HG02973 (cell line): Measurements from ENCODE around the gene OVCA2.

Source experiments
- ATAC-seq: cut with Tn5 transposase; IDR thresholded peaks from one replicate; pipeline ENCODE4 v1.9.1; 2021; ENCODE audit warnings: moderate library complexity; ENCODE audit not compliant: unreplicated experiment

OVCA2 gene

DNA sequence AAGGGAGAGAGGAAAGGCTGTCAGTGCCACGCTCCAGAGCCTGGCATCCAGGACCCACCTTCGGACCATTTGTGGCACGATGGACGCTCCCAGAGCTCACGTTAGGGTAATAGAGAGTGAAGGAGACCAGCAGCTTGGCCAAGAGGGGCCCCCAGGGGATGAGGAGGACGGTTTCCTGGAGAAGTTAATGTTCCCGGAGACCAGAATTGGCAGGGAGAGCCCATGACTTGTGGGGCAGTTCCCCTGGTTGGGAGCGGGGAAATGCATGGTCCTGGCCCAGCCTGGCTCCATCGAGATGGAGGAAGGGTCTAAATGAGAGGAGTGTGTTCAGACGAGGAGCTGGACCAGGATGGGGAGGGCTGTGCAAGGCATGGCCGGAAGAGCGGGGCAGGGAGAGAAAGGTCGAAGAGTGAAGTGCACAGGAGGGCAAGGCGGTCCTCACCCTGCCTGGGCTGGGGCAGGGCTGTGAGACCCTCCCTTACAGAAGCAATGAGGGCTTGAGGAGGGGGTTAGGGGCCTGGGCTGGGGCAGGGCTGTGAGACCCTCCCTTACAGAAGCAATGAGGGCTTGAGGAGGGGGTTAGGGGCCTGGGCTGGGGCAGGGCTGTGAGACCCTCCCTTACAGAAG, 10.2 kb downstream of the OVCA2 start:
- ATAC-seq, result no peak

- no peak for ATAC-seq
Measured at GRCh38 chr17:2053380-2054261, 11.8 kb downstream of the OVCA2 start.

DNA sequence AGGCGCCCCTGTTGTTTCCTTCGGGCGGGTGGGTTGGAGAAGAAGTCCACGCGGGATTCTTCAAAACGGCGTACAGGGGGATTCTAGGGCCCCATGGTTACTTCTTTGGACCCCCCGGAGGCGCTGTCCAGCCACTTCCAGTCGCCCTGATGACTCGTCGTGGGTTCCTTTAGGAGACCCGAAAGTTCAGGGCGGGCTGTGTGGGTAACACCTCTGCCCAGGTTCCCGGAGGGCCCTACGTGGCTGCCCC, 12.4 kb downstream of the OVCA2 start:
- ATAC-seq, result no peak

DNA sequence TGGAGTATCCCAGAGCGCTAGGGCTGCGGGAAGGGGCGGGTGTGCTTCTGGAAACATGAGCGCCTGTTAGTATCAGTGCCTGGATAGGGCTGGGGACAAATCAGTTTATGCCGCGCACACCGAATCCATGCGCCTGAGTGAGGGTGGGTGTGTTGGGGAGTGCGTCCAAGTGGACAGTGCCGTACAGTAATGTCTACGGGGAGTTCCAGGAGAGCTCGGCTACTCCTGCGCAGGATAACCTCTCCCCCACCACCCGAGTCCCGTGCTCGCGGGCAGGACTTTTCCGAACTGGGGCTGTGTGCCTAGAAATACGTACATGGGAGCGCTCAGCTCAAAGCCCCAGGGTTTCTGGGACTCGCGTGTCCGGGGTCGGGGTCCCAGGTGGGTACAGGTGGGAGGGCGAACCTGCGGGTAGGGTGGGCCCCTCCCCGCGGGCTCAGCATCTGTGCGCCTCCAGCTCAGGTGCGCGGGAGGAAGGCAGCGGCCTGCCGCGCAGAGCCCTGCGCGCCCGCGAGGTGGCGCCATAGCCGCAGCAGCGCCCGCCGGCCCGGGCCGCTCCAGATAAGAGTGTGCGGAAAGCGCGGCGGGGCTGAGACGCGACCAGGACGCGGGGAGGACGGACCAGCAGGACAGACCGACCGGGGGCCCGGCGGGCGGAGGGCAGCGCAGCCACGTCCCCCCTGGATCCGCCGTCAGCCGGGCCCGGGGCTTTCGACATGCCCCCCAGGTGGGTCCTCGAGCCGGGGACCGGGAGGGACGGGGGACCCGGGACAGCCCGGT, 12.9 kb downstream of the OVCA2 start, which contains the start of gene HIC1:
TSS of gene HIC1 (plus strand) at position 592 of the 780 bp plus-strand sequence. CDS start 1,588 bp downstream, outside the sequence.
- ATAC-seq, result peak; percentile 28

DNA sequence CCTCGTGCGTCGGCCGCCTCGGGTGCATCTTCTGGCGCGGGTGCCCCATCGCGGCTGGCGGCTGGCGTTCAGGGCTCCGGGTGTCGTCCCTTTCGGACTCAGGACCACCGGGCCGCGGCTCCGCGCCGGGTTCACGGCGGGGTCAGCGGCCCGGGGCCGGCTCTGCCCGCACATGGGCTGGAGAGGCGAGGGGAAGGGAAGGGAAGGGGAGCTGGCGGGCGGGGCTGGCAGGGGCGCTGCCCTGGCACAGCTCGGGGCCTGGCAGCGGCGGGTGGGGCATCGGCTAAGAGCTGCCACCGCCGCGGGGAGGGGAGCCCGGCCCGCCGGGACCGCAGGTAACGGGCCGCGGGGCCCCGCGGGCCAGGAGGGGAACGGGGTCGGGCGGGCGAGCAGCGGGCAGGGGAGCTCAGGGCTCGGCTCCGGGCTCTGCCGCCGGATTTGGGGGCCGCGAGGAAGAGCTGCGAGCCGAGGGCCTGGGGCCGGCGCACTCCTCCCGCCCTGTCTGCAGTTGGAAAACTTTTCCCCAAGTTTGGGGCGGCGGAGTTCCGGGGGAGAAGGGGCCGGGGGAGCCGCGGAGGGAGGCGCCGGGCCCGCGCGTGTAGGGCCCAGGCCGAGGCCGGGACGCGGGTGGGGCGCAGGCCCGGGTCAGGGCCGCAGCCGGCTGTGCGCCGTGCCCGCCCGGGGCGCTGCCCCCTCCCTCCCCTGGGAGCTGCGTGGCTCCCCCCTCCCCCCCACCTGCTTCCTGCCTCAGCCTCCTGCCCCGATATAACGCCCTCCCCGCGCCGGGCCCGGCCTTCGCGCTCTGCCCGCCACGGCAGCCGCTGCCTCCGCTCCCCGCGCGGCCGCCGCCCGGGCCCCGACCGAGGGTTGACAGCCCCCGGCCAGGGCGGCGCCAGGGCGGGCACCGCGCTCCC, 13.7 kb downstream of the OVCA2 start:
- ATAC-seq, result no peak

GRCh38 chr17:2056206-2057174, 14.7 kb downstream of the OVCA2 start:
- no peak for ATAC-seq

GRCh38 chr17:2057175-2057759, 15.4 kb downstream of the OVCA2 start:
- ATAC-seq, result no peak

DNA sequence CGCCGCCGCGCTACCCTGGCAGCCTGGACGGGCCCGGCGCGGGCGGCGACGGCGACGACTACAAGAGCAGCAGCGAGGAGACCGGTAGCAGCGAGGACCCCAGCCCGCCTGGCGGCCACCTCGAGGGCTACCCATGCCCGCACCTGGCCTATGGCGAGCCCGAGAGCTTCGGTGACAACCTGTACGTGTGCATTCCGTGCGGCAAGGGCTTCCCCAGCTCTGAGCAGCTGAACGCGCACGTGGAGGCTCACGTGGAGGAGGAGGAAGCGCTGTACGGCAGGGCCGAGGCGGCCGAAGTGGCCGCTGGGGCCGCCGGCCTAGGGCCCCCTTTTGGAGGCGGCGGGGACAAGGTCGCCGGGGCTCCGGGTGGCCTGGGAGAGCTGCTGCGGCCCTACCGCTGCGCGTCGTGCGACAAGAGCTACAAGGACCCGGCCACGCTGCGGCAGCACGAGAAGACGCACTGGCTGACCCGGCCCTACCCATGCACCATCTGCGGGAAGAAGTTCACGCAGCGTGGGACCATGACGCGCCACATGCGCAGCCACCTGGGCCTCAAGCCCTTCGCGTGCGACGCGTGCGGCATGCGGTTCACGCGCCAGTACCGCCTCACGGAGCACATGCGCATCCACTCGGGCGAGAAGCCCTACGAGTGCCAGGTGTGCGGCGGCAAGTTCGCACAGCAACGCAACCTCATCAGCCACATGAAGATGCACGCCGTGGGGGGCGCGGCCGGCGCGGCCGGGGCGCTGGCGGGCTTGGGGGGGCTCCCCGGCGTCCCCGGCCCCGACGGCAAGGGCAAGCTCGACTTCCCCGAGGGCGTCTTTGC, 16.2 kb downstream of the OVCA2 start:
- no peak for ATAC-seq

- ATAC-seq, result no peak
Measured at GRCh38 chr17:2058586-2059546, 17.0 kb downstream of the OVCA2 start.

DNA sequence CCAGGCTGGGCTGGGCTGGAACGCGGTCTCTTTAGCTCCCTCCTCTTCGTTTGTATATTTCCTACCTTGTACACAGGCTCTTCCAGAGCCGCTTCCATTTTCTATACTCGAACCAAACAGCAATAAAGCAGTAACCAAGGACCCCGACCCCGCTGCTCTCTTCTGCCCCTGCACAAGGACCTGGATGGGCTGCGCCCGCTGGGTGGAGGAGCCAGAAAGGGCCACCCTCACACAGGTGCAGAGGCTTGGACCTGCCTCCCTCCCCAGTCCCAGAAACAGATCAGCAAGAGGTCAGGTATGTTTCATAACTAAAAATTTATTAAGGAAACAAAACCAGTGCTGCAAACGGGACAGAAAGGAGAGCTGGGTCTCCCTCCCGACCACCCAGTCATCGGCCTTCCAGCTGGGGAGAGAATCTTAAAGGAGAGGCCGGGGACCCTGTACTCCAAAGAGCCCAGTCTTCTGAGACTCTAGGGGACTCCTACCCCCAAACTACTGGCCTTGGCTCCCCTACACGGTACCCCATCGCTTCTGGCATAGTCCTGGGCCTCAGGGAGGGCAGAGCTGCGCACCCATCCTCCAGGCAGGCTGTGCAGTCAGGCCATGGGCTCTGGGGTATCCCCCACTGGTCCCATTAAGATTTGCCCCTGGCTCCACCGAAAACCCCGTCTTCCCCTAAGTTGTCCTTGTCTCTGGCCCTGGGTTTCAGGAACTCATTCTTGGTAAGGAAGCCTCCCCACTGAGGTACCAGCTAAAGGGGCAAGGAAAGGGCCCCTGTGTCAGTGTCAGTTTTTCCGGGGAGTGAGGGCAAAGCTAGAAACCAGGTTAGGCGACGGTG, 17.9 kb downstream of the OVCA2 start:
- ATAC-seq, result no peak

- ATAC-seq, result no peak
Measured at GRCh38 chr17:2060385-2060658, 18.5 kb downstream of the OVCA2 start.

- no peak for ATAC-seq
Measured at GRCh38 chr17:2060681-2061440, 19.0 kb downstream of the OVCA2 start.

- ATAC-seq, result no peak
Measured at GRCh38 chr17:2061441-2061958, 19.7 kb downstream of the OVCA2 start.

- no peak for ATAC-seq
Measured at GRCh38 chr17:2062571-2063183, 20.9 kb downstream of the OVCA2 start.
